ENCODE data around the gene IGFLR1. TPM values are rescaled to one million over a fixed set of nuclear protein-coding genes. Genes with fewer than 3 reads are reported as not detected.
A peak's percentile ranks its signal among the peaks of the same experiment; 100 is the strongest.
"Not testable (repeated sequence)": the region's sequence is repeated elsewhere in the genome, so short reads cannot be mapped to it uniquely, and the experiment has no call there.

The IGFLR1 gene
- polyA plus RNA-seq, 1 donor = 3.3 TPM

GRCh38 chr19:35724132-35724531, 18.1 kb downstream of the IGFLR1 start:
- not testable (repeated sequence) for DNase-seq (ENCODE audit: low read depth)

GRCh38 chr19:35723671-35724070, 18.6 kb downstream of the IGFLR1 start:
- no peak for DNase-seq (ENCODE audit: low read depth)

GRCh38 chr19:35722897-35723296, 19.4 kb downstream of the IGFLR1 start:
- no peak for DNase-seq (ENCODE audit: low read depth)

GRCh38 chr19:35722461-35722860, 19.8 kb downstream of the IGFLR1 start:
- DNase-seq (ENCODE audit: low read depth) = no peak

GRCh38 chr19:35721374-35721773, 20.9 kb downstream of the IGFLR1 start:
- no peak for DNase-seq (ENCODE audit: low read depth)

- no peak for DNase-seq (ENCODE audit: low read depth)
These were observed 21.6 kb downstream of the IGFLR1 start for GRCh38 chr19:35720648-35721047.

- no peak for DNase-seq (ENCODE audit: low read depth)
These were observed 22.1 kb downstream of the IGFLR1 start for GRCh38 chr19:35720163-35720524.

- DNase-seq (ENCODE audit: low read depth) = no peak
These were observed 22.7 kb downstream of the IGFLR1 start for GRCh38 chr19:35719402-35720162.

- no peak for DNase-seq (ENCODE audit: low read depth)
These were observed 23.8 kb downstream of the IGFLR1 start for GRCh38 chr19:35718345-35719041.

GRCh38 chr19:35717665-35718344, 24.4 kb downstream of the IGFLR1 start, which contains the start of gene KMT2B:
Gene KMT2B, plus strand, starts transcription at chr19:35718003. Its CDS starts 16 bp downstream, at chr19:35718019.
- no peak for DNase-seq (ENCODE audit: low read depth)

GRCh38 chr19:35716801-35717664, 25.2 kb downstream of the IGFLR1 start:
- peak; percentile 90 for DNase-seq (ENCODE audit: low read depth)

- peak; percentile 11 for DNase-seq (ENCODE audit: low read depth)
These were observed 26.1 kb downstream of the IGFLR1 start for GRCh38 chr19:35715981-35716800.

GRCh38 chr19:35715355-35715809, 26.9 kb downstream of the IGFLR1 start:
- no peak for DNase-seq (ENCODE audit: low read depth)

- DNase-seq (ENCODE audit: low read depth) = no peak
These were observed 27.5 kb downstream of the IGFLR1 start for GRCh38 chr19:35714601-35715354.

GRCh38 chr19:35713904-35714495, 28.3 kb downstream of the IGFLR1 start:
- no peak for DNase-seq (ENCODE audit: low read depth)

GRCh38 chr19:35713506-35713850, 28.8 kb downstream of the IGFLR1 start:
- no peak for DNase-seq (ENCODE audit: low read depth)

GRCh38 chr19:35712567-35713505, 29.4 kb downstream of the IGFLR1 start:
- no peak for DNase-seq (ENCODE audit: low read depth)

All from forelimb muscle (tissue), 1 donor.